Keratinocyte (primary cell): Measurements from ENCODE around the gene FAM13A.

Source experiments
- CTCF ChIP-seq, 3 experiments: IDR thresholded peaks in 1 of 3; conservative IDR thresholded peaks in 1 of 3; optimal IDR thresholded peaks in 1 of 3; 2 replicates in 2 of 3; 3 replicates in 1 of 3; pipeline versions ENCODE3 to v1.5.1; 2011; ENCODE audit warnings: low read length in 3 of 3, mild to moderate bottlenecking in 3 of 3, moderate library complexity in 2 of 3, control low read depth in 1 of 3, inconsistent platforms in 1 of 3; ENCODE audit not compliant: insufficient read depth in 2 of 3; ENCODE audit errors: extremely low read depth in 1 of 3
- EZH2 ChIP-seq: IDR thresholded peaks from one replicate; pipeline ENCODE4 v1.6.1; 2012; ENCODE audit warnings: inconsistent platforms, mild to moderate bottlenecking, low read length, moderate library complexity

DNA sequence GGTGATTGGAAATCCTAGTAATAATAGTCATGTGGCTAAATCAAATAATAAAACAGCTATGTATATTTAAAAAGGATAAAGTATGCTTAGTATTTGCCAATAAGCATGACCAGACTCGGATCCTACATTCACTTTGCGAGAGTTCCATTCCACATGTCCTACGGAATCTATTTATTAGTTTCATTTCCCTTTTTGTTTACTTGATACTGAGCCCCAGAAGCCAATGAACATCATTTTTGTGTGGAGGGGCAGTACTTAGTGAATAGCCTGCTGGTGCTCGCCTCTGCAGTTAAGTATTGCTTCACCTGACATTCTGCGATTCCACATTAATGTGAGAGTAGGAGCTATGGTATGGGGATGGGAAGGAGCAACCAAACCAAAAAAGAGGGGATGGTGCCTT is 300.8 kb downstream of the FAM13A start:
- TF ChIP-seq CTCF (optimal IDR thresholded peaks at IDR 0.05 in 1 of 3, IDR thresholded peaks at IDR 0.05 in 1 of 3, conservative IDR thresholded peaks at IDR 0.05 in 1 of 3; ENCODE audit: extremely low read depth in 1 of 3, insufficient read depth in 2 of 3, low read length in 3 of 3) = no peak
- no peak for TF ChIP-seq EZH2
